ENCODE measurements around the gene TNNC2.

DNA sequence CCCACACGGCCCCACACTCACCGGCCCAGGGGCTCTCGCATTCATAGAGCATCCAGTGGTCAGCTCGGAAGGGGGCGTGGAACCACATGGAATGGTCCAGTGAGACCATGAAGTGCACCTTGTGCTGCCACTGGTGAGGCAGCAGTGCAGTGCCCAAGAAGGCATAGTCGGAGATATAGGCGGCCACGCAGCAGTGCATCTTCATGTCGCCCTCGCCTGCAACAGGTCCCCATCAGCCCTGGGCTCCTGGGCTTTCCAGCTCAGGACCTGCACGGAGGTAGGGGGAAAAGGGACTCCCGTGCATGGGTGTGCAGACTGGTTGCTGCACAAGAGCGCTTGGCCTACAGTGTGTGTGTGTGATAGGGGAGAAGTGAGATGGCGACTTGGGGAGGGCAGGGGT, 16.4 kb upstream of the TNNC2 start:
- TF ChIP-seq, protein P1, sequence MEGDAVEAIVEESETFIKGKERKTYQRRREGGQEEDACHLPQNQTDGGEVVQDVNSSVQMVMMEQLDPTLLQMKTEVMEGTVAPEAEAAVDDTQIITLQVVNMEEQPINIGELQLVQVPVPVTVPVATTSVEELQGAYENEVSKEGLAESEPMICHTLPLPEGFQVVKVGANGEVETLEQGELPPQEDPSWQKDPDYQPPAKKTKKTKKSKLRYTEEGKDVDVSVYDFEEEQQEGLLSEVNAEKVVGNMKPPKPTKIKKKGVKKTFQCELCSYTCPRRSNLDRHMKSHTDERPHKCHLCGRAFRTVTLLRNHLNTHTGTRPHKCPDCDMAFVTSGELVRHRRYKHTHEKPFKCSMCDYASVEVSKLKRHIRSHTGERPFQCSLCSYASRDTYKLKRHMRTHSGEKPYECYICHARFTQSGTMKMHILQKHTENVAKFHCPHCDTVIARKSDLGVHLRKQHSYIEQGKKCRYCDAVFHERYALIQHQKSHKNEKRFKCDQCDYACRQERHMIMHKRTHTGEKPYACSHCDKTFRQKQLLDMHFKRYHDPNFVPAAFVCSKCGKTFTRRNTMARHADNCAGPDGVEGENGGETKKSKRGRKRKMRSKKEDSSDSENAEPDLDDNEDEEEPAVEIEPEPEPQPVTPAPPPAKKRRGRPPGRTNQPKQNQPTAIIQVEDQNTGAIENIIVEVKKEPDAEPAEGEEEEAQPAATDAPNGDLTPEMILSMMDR (IDR thresholded peaks at IDR 0.05): no peak
- TF ChIP-seq POLR2A (IDR thresholded peaks at IDR 0.05): no peak

Data from Peyer's patch (tissue), 4 donors.